ENCODE results near the gene RAD51B.

DNA sequence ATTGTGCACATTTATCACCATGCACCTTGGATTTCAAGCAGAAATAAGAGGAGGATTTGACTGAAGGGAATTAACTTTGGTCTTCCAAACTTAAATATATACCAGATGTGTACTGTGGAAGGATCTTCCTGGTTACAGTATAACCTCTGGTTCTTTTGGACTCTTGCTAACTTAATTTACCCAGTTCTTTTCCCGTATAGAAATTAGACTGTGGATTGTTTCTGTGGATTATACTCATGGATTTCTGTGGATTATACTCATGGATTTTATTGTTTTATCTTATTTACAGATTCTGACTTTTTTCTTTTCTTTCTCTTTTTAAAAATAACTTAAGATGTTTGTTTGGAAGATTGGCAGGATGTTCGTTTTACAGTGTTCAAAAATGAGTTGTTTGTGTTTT is 215.3 kb downstream of the RAD51B start:
- TF ChIP-seq, protein P1, sequence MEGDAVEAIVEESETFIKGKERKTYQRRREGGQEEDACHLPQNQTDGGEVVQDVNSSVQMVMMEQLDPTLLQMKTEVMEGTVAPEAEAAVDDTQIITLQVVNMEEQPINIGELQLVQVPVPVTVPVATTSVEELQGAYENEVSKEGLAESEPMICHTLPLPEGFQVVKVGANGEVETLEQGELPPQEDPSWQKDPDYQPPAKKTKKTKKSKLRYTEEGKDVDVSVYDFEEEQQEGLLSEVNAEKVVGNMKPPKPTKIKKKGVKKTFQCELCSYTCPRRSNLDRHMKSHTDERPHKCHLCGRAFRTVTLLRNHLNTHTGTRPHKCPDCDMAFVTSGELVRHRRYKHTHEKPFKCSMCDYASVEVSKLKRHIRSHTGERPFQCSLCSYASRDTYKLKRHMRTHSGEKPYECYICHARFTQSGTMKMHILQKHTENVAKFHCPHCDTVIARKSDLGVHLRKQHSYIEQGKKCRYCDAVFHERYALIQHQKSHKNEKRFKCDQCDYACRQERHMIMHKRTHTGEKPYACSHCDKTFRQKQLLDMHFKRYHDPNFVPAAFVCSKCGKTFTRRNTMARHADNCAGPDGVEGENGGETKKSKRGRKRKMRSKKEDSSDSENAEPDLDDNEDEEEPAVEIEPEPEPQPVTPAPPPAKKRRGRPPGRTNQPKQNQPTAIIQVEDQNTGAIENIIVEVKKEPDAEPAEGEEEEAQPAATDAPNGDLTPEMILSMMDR (IDR thresholded peaks at IDR 0.05): no peak
- TF ChIP-seq POLR2A (IDR thresholded peaks at IDR 0.05) (no peak), POLR2AphosphoS5 (IDR thresholded peaks at IDR 0.05; ENCODE audit: insufficient read depth in 1 of 2, low read depth in 1 of 2) (no peak)

Data from vagina (tissue), 2 donors.